SKM-1 treated with dmso at 0.1 percent for 144 hours (cell line): ENCODE measurements around the gene FTHL17.

Source experiments
- DNase-seq: peaks from one replicate; lab custom pipeline; 2025; ENCODE audit not compliant: unreplicated experiment; lab: John Stamatoyannopoulos, UW

Gene FTHL17

GRCh38 chrX:31071725-31072124 is at the start of gene FTHL17:
Gene FTHL17, minus strand, starts transcription at chrX:31072041. Its CDS starts 88 bp downstream, at chrX:31071953.
- DNase-seq: no peak

- no peak for DNase-seq
Observed at GRCh38 chrX:31117266-31117665, 45.4 kb upstream of the FTHL17 start.

GRCh38 chrX:31115398-31115797 is 43.6 kb upstream of the FTHL17 start:
- DNase-seq: no peak

- no peak for DNase-seq
Observed at GRCh38 chrX:31114858-31115257, 43.0 kb upstream of the FTHL17 start.

GRCh38 chrX:31112226-31112999 is 40.6 kb upstream of the FTHL17 start:
- no peak for DNase-seq

- no peak for DNase-seq
Observed at GRCh38 chrX:31110657-31111056, 38.8 kb upstream of the FTHL17 start.

GRCh38 chrX:31099536-31100090 is 27.8 kb upstream of the FTHL17 start:
- DNase-seq: no peak

- no peak for DNase-seq
Observed at GRCh38 chrX:31098079-31098478, 26.2 kb upstream of the FTHL17 start.

- no peak for DNase-seq
Observed at GRCh38 chrX:31093639-31093975, 21.8 kb upstream of the FTHL17 start.

GRCh38 chrX:31092970-31093638 is 21.3 kb upstream of the FTHL17 start:
- no peak for DNase-seq

GRCh38 chrX:31092476-31092875 is 20.6 kb upstream of the FTHL17 start:
- no peak for DNase-seq

- no peak for DNase-seq
Observed at GRCh38 chrX:31091819-31092218, 20.0 kb upstream of the FTHL17 start.

- DNase-seq: no peak
Observed at GRCh38 chrX:31074522-31074921, 2.7 kb upstream of the FTHL17 start.

- no peak for DNase-seq
Observed at GRCh38 chrX:31071262-31071661, 579 bp downstream of the FTHL17 start.

GRCh38 chrX:31070057-31070468 is 1.8 kb downstream of the FTHL17 start:
- DNase-seq: no peak

- DNase-seq: no peak
Observed at GRCh38 chrX:31063114-31063513, 8.7 kb downstream of the FTHL17 start.

- no peak for DNase-seq
Observed at GRCh38 chrX:31061091-31061490, 10.8 kb downstream of the FTHL17 start.

- no peak for DNase-seq
Observed at GRCh38 chrX:31060016-31060415, 11.8 kb downstream of the FTHL17 start.

- no peak for DNase-seq
Observed at GRCh38 chrX:31058284-31058683, 13.6 kb downstream of the FTHL17 start.

GRCh38 chrX:31057691-31058090 is 14.2 kb downstream of the FTHL17 start:
- DNase-seq: no peak

GRCh38 chrX:31057291-31057690 is 14.6 kb downstream of the FTHL17 start:
- no peak for DNase-seq

GRCh38 chrX:31053621-31054020 is 18.2 kb downstream of the FTHL17 start:
- no peak for DNase-seq
